ENCODE measurements around the gene PLEKHG3.
A peak's percentile ranks its signal among the peaks of the same experiment; 100 is the strongest.

DNA sequence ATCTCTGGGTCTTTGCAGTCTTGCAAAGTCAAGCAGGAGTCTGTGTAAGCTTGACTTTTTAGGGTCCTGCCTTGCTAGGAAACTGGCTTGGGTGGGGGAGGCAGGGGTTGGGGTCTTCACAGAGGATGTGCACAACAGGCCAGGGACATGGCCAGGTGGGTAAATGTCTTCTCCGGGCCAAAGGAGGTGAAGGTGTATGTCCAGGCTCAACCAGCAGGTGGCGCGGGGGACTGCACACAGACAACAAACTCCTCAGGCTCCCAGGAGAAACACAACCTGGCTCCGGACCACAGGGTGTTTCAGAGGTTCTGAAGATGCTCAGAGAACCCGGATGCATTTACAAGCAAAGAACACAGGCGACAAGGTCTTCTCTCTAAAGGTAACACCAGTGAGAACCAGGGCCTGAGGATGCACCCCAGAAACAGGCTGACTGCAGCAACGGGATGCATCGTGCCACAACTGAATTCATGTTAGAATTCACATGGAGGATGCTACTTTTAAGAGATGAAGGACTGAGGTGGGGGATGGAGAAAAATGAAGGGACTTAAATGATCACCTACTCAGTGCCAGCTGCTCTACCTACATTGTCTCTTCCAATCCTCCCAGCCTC, 56.0 kb downstream of the PLEKHG3 start:
- TF ChIP-seq POLR2A (IDR thresholded peaks at IDR 0.05) = no peak
- TF ChIP-seq, protein P1, sequence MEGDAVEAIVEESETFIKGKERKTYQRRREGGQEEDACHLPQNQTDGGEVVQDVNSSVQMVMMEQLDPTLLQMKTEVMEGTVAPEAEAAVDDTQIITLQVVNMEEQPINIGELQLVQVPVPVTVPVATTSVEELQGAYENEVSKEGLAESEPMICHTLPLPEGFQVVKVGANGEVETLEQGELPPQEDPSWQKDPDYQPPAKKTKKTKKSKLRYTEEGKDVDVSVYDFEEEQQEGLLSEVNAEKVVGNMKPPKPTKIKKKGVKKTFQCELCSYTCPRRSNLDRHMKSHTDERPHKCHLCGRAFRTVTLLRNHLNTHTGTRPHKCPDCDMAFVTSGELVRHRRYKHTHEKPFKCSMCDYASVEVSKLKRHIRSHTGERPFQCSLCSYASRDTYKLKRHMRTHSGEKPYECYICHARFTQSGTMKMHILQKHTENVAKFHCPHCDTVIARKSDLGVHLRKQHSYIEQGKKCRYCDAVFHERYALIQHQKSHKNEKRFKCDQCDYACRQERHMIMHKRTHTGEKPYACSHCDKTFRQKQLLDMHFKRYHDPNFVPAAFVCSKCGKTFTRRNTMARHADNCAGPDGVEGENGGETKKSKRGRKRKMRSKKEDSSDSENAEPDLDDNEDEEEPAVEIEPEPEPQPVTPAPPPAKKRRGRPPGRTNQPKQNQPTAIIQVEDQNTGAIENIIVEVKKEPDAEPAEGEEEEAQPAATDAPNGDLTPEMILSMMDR (IDR thresholded peaks at IDR 0.05) = peak; percentile 52 to 65 (median 63)
